Activated T-cell treated with anti-CD3 and anti-CD28 coated beads, Interleukin-2, amount 50 U/mL, for 4 hours (primary cell): ENCODE measurements around the gene PLCB1. TPM values are rescaled to one million over a fixed set of nuclear protein-coding genes. Genes with fewer than 3 reads are reported as not detected.
"Not testable (repeated sequence)": the region's sequence is repeated elsewhere in the genome, so short reads cannot be mapped to it uniquely, and the experiment has no call there.

Experiments
- ATAC-seq, 2 donors: fragments of 200-7000 bp; cut with Tn5 transposase; one replicate each; pipeline ENCODE4 v1.10.0; 2021
- DNase-seq: peaks from one replicate; pipeline ENCODE4 v3.0.0-alpha.2; 2020
- H3K27me3 Mint-ChIP-seq: one replicate; pipeline ENCODE4 v1.8.0; 2021; ENCODE audit warnings: low read depth, mixed read lengths
- H3K36me3 Mint-ChIP-seq: one replicate; pipeline ENCODE4 v1.8.0; 2022; ENCODE audit warnings: mixed read lengths; ENCODE audit not compliant: insufficient read depth
- H3K4me1 Mint-ChIP-seq: one replicate; pipeline ENCODE4 v1.8.0; 2021; ENCODE audit warnings: low read depth, mixed read lengths
- H3K4me3 Mint-ChIP-seq: one replicate; pipeline ENCODE4 v1.8.0; 2021; ENCODE audit warnings: mild to moderate bottlenecking, moderate library complexity, mixed read lengths
- H3K9me3 Mint-ChIP-seq: one replicate; pipeline ENCODE4 v1.8.0; 2021; ENCODE audit warnings: mixed read lengths
- total RNA-seq, 3 donors: library from RNA; stranded (reverse); gene quantifications; one replicate each; pipeline ENCODE4 v1.2.1, GENCODE V29; 2021

Gene PLCB1
- total RNA-seq, 3 donors from 2014 or later = 0.91 to 6.0 (median 2.8) TPM

DNA sequence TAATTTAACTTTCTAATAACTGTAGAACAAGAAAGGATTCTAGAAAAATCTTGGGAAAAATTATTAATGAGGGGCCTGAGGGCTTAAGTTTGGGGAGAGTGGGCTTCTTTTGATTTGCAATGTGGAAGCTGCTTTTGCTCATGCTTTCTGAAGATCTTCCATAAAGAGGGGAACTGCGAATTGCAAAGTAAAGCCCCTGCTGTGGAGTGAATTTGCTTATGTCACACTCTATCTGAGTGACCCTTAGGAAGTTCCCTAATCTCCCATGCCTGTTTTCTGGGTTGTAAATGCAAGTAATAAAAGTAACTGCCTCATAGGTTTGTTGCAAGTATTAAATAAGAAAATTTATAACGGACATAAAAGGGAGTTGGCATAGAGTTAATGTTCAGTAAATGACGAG lies 301.2 kb downstream of the PLCB1 start:
- Mint-ChIP-seq H3K27me3 (peaks cover 4% of the 10 kb centered on the region), H3K4me1 (peaks cover 8% of the 10 kb centered on the region), H3K9me3 (no peaks in the 10 kb centered on the region), H3K36me3 (no peaks in the 10 kb centered on the region), H3K4me3 (no peak overlapping the region)
- DNase-seq = no peak
- ATAC-seq = no peak

DNA sequence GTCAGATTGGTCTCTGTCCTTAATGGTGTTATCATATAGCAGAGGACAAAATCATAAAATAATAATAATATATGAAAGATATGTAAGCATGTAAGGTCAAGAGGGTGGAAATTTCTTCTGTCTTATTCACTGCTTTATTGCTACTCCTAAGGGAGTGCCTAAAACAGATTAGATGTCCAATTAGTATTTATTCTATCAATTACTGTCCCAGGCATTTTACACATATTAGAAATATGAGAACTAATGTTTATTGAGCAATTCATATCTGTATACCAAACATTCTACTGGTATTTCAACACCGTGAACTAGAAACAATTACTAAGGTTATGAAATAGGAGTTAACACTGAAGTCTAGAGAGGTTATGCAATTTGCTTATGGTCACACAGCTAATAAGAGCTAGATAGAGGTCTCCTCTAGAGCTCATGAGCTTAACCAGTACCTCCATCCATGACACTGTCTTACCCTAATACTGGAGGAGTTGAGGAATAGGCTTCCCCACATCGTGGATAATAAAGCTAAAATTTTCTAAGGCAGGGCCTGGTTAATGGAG lies 302.3 kb downstream of the PLCB1 start:
- Mint-ChIP-seq H3K4me3 (no peak overlapping the region), H3K36me3 (no peaks in the 10 kb centered on the region), H3K27me3 (peaks cover 4% of the 10 kb centered on the region), H3K4me1 (no peaks in the 10 kb centered on the region), H3K9me3 (no peaks in the 10 kb centered on the region)
- DNase-seq (no peak), ATAC-seq (no peak)

DNA sequence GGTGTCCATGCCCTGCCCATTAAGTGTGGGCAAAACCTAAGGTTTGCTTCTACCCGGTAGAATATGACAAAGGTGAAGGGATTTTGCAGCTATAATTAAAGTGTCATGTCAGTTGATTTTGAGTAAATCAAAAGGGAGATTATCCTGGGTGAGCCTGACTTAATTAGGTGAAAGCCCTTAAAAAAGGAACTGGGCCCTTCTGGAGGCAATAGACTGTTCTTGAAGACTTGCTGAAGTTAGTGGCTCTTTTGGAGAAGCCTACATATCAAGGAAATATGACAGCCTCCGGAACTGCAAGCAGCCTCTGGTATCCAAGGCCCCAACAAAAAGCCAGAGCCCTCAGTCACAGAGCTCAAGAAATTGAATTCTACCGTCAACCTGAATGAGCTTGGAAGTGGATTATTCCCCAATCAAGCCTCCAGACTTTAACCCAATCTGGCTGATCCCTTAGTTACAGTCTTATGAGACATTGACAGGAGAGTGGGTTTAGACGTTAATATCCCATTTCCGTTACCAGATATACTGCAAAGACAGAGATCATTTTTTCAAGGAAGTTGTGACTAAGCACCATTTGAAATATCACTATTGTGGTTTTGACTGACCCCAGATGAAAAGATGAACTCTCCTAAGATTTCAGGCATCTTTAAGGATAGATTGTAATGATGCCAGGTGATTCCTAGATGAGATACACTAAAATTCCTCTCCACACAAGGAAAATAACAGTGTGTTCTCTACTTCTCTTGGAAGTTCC lies 303.4 kb downstream of the PLCB1 start:
- Mint-ChIP-seq H3K9me3 (no peaks in the 10 kb centered on the region), H3K36me3 (no peaks in the 10 kb centered on the region), H3K4me1 (no peaks in the 10 kb centered on the region), H3K4me3 (no peak overlapping the region), H3K27me3 (peaks cover 4% of the 10 kb centered on the region)
- DNase-seq (no peak), ATAC-seq (no peak)

DNA sequence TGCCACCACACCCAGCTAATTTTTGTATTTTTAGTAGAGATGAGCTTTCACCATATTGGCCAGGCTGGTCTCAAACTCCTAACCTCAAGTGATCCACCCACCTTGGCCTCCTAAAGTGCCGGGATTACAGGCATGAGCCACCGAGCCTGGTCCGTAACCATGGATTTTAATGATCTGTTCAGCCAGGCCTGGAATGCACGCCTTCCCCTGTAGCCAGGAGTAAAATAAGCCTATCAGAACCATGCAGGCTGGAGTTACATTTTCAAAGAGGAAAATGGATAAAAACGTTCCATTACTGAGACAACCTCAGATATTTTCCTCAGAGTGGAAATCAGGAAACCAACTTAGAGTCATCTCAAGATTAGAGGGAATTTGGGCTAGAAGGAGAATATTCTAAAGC lies 304.9 kb downstream of the PLCB1 start:
- H3K4me3 Mint-ChIP-seq, H3K4me1 Mint-ChIP-seq, DNase-seq, H3K36me3 Mint-ChIP-seq, H3K9me3 Mint-ChIP-seq, ATAC-seq, H3K27me3 Mint-ChIP-seq: not testable (repeated sequence)

DNA sequence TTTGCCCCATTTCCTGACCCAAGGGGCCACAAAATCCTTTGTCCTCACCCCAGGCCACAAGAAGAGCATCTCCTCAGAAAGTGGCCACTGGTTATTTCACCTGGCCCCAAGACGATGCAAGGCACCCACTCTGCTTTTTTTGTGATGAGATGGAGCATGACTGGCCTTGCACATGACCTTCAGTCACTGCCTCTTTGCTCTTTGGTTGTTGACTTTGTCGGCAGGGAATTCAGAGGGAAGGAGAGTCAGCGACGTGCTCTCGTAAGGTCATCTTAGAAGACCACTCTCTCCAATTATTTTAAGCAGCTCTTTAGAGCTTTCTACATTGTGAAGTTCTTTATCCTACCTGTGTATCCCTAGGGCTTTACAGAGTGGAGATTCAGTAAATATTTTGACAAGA lies 306.7 kb downstream of the PLCB1 start:
- no peak overlapping the region for H3K4me3 Mint-ChIP-seq
- H3K36me3 Mint-ChIP-seq = no peaks in the 10 kb centered on the region

DNA sequence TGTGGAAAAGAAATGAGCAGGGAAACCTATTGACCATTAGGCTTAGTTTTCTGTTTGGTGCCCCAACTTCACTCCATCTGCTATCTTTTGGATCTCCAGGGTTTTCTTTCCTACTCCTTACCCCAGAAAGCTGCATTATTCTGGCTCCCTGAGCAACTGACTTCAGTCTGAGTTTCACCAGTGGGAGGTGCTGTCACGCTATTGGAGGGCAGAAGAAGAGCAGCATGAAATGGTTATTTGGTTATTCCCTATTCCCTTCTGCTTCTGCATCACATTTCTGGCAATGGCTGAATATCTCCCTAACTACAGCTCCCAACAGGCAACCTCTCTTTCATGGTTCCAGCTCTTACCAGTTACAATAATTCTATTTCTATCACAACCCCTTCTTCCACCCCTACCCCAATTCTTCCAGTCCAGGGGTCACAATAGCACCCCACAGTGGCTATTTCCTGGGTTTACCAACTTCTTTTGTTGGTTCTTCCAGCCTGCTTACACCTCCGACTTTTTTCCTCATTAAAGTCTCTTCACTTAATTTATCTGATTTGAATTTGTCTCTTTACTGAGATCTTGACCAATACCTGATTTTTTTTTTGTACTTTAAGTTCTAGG lies 311.5 kb downstream of the PLCB1 start:
- no peaks in the 10 kb centered on the region for H3K4me1 Mint-ChIP-seq
- no peaks in the 10 kb centered on the region for H3K36me3 Mint-ChIP-seq
- peaks cover 5% of the 10 kb centered on the region for H3K9me3 Mint-ChIP-seq
- no peaks in the 10 kb centered on the region for H3K27me3 Mint-ChIP-seq
- H3K4me3 Mint-ChIP-seq = no peak overlapping the region
- DNase-seq (no peak), ATAC-seq (no peak)

More for the DNA sequence above, 306.7 kb downstream of the PLCB1 start:
- Mint-ChIP-seq H3K27me3 (no peaks in the 10 kb centered on the region), H3K4me1 (no peaks in the 10 kb centered on the region), H3K9me3 (peaks cover 2% of the 10 kb centered on the region)
- no peak for DNase-seq
- no peak for ATAC-seq

DNA sequence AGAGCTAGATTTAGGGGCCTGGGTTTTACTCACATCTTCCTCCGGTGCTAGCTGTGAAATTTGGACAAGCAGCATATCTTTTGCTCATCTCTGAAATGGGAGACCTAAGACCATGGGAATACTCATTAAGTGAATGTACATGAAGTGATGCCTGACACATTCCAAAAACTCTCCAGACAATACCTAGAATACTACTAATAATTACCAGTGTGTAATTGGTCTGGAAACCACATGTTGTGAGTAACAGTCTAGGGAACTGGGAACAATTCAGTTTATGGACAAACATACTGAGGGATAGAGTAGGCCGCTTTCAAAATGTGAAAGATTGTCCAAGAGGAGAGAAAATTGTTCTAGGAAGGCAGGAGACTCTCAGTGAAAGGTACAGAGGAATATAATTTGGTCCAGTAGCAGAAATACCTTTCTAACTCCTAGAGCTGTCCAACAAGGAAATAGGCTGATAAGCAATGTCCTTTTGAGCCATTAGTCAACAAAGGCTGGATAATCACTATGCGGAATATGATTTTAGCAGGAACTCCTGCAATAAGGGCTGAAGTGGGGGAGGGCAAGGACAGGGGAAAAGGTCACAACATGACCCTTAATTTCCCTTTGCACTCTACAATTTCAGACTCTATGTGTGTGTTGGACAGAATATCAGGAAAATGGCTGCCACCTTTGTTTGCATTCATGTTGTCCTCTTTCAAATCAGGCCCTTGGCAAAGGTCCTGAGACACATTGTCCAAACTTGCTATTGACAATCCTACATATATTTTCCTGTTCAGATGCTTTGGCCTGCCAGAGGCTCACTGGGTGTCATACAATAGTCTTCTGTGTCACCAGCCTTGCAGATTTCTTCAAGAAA lies 315.4 kb downstream of the PLCB1 start:
- H3K4me3 Mint-ChIP-seq = no peak overlapping the region
- peaks cover 5% of the 10 kb centered on the region for H3K9me3 Mint-ChIP-seq
- ATAC-seq (no peak), DNase-seq (no peak)
- H3K36me3 Mint-ChIP-seq = no peaks in the 10 kb centered on the region
- no peaks in the 10 kb centered on the region for H3K27me3 Mint-ChIP-seq
- H3K4me1 Mint-ChIP-seq = no peaks in the 10 kb centered on the region

DNA sequence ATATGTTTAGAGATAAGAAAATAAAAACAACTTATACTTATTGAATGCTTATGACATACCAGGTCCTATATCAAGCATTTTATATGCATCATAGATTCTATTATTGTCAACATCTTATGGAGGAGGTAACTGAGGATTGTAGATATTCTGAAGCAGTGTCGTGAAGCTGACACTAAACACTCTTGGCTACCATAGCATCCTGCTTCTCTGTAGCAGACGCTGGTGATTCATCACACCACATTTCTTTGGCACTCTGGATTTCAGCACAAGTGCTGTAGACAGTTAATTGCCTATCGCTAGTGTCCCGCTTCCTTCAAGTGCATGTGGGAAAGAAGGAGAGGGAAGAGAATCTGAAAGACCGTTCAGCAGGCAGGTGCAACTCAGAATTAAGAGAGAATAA lies 317.1 kb downstream of the PLCB1 start:
- ATAC-seq (no peak), DNase-seq (no peak)
- Mint-ChIP-seq H3K4me3 (no peak overlapping the region), H3K9me3 (no peaks in the 10 kb centered on the region), H3K36me3 (no peaks in the 10 kb centered on the region), H3K27me3 (no peaks in the 10 kb centered on the region), H3K4me1 (no peaks in the 10 kb centered on the region)

DNA sequence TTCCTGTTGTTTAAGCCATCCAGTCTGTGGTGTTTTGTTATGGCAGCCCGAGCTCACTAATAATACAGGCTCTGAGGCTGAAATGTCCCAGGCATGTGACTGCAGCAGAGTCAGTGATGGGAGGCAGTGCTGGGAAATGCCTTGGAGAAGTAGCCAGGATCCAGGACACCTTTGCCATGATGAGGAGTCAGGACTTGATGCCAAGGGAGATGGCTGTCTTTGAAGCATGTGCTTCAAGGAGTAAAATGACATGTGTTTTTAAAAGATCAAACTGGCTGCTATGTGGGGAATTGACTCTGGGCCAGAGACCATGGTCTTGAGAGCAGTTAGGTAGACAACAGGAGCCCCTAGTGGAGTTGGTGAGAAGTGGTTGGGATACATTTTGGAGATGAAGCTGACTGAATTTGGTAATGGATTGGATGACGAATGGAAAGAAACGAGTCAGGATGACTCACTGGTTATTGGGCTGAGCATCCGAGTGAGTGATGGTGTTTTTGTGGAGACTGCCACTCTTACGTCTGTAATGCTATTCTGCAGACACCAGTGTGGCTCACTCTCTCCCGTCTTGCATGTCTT lies 322.2 kb downstream of the PLCB1 start:
- H3K9me3 Mint-ChIP-seq = no peaks in the 10 kb centered on the region
- no peak overlapping the region for H3K4me3 Mint-ChIP-seq
- ATAC-seq (peak; percentile 55 to 90), DNase-seq (no peak)
- no peaks in the 10 kb centered on the region for H3K27me3 Mint-ChIP-seq
- no peaks in the 10 kb centered on the region for H3K36me3 Mint-ChIP-seq
- peaks cover 1% of the 10 kb centered on the region for H3K4me1 Mint-ChIP-seq

DNA sequence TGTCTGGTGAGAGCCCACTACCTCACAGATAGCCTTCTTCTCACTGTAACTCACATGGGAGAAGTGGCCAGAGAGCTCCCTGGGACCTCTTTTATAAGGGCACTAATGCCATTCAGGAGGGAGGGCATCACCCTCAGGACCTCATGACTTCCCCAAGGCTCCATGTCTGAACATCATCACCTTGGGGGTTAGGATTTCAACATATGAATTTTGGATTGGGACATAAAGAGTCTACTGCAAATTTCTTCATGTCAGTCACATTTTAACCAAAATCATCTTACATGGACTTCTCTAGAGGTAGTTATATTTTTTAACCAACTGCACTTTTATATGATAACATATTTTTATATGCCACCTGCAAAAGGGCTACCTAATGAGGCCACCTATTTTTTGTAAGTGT lies 324.7 kb downstream of the PLCB1 start:
- no peak for ATAC-seq
- Mint-ChIP-seq H3K4me3 (no peak overlapping the region), H3K9me3 (no peaks in the 10 kb centered on the region), H3K36me3 (no peaks in the 10 kb centered on the region), H3K27me3 (no peaks in the 10 kb centered on the region), H3K4me1 (peaks cover 1% of the 10 kb centered on the region)
- no peak for DNase-seq

DNA sequence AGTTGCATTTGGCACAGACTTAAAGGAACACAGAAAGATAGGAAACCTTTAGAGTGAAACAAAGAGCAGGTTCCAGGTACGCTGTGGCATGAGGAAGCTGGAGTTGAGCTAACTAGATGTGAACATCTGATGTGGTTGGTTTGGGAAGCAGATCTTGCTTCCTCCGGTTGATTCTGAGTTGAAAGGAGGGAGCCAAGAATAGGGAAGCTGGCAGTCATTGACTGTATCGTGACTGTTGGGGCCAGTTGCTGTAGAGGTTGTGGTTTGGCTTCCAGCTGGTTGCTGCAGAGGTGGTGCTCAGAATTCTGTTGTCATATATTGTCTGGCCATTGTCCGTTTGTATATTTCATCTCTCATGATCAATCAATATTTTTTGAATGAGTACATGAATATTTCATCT lies 325.9 kb downstream of the PLCB1 start:
- Mint-ChIP-seq H3K36me3 (no peaks in the 10 kb centered on the region), H3K27me3 (no peaks in the 10 kb centered on the region), H3K4me3 (no peak overlapping the region), H3K9me3 (no peaks in the 10 kb centered on the region), H3K4me1 (peaks cover 1% of the 10 kb centered on the region)
- DNase-seq (no peak), ATAC-seq (no peak)

DNA sequence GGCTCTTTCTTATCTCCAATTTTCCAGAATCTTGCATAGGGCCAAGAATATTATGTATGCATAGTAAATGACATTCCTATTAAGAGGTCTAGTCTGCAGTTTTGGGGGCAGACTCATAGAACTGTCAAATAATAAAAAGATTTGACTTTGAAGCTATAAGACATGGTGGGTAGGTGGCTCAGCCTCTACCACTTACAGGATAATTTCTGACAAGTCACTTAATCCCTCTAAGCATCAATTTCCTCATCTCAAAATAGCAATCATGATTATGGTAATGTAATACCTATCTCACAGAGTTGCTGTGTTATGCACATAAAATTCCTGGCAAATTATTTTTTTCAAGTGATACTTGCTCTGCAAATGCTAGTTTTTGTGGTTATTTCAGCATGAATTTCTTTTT lies 329.1 kb downstream of the PLCB1 start:
- no peaks in the 10 kb centered on the region for H3K27me3 Mint-ChIP-seq
- no peak for ATAC-seq
- H3K9me3 Mint-ChIP-seq = peaks cover 14% of the 10 kb centered on the region
- no peak for DNase-seq
- peaks cover 3% of the 10 kb centered on the region for H3K36me3 Mint-ChIP-seq
- H3K4me1 Mint-ChIP-seq = no peaks in the 10 kb centered on the region
- no peak overlapping the region for H3K4me3 Mint-ChIP-seq

DNA sequence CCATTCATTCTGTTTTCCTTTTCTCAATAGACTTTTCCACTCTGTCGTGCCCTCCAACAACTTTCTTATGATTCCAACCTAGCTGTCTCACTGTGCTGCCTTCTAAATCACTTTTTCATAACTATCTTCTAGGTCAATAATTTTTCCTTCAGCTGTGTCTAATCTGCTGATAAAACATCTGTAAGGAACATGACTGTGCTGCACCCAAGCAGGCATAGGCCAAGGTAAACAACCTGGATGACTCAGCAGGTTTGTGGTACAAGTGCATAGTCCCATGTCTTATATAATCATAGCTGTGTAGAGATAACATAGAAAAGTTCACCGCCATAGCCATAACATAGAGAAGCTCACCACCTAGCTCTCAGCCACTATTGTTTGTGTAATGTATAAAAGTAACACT lies 332.3 kb downstream of the PLCB1 start:
- Mint-ChIP-seq H3K4me3 (no peak overlapping the region), H3K36me3 (peaks cover 3% of the 10 kb centered on the region), H3K9me3 (peaks cover 14% of the 10 kb centered on the region), H3K27me3 (no peaks in the 10 kb centered on the region), H3K4me1 (no peaks in the 10 kb centered on the region)
- ATAC-seq (no peak), DNase-seq (no peak)

DNA sequence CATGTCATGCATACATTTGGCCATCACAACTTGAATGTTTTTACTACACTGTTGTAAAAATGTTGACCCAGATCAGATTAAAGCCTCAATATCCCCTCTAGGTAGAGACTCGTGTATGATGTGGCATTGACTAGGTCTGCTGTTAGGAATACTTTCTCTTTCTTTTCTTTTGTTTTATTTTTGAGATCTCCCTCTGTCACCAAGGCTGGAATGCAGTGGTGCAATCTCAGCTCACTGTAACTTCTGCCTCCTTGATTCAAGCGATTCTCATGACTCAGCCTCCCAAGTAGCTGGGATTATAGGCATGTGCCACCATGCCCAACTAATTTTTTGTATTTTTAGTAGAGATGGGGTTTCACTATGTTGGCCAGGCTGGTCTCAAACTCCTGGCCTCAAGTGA lies 334.7 kb downstream of the PLCB1 start:
- not testable (repeated sequence) for ATAC-seq, H3K36me3 Mint-ChIP-seq, H3K27me3 Mint-ChIP-seq, H3K4me1 Mint-ChIP-seq, H3K4me3 Mint-ChIP-seq, DNase-seq
- H3K9me3 Mint-ChIP-seq = peaks cover 14% of the 10 kb centered on the region
